GM12872 (cell line): ENCODE measurements around the gene IGHMBP2.

Experiments used
- CTCF ChIP-seq: IDR thresholded peaks from 3 replicates; pipeline ENCODE4 v1.5.1; 2011; ENCODE audit warnings: low read depth, mild to moderate bottlenecking, low read length, moderate library complexity; ENCODE audit not compliant: insufficient read depth

Gene IGHMBP2

DNA sequence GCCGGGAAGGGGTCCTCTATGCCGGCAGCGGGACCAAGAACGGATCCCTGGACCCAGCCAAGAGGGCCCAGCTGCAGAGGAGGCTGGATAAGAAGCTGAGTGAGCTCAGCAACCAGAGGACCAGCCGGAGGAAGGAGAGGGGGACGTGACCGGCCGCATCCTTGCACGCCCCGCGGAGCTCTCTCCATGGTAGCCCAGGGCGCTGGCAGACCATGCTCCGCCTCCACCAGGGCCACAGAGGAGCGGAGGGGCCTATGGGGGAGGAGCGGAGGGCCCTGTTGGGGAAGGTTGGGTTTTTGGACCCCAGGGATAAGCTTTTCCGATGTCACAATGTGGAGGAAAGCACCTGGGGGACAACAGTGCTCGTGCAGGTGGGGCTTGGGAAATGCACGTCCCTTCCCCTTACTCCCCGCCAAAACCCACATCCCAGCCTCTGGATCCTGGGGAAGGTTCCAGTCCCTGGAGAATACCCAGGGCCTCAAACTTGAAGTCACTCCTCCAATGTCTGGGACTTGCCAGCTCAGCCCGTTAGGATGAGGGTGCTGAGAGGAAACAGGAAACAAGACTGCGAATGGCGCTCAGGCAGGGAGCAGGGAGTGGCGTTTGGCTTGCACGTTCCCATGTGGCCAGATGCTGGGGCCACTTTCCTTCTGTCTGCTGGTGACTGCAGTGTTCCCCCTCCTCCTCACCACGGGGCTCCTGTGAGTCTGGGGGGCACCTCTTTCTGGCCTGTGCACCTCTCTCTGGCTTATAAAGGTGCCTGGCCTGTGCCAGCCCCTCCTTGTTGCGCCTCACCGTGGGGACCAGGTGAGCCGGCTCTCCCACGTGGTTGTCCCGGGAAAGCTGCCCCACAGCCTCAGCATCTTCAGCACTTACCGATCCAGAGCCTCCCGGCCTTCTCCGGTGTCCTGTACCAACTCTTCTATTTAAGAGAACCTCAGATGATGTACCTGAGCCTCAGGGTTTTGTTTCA is 36.2 kb downstream of the IGHMBP2 start:
- no peak for TF ChIP-seq CTCF

DNA sequence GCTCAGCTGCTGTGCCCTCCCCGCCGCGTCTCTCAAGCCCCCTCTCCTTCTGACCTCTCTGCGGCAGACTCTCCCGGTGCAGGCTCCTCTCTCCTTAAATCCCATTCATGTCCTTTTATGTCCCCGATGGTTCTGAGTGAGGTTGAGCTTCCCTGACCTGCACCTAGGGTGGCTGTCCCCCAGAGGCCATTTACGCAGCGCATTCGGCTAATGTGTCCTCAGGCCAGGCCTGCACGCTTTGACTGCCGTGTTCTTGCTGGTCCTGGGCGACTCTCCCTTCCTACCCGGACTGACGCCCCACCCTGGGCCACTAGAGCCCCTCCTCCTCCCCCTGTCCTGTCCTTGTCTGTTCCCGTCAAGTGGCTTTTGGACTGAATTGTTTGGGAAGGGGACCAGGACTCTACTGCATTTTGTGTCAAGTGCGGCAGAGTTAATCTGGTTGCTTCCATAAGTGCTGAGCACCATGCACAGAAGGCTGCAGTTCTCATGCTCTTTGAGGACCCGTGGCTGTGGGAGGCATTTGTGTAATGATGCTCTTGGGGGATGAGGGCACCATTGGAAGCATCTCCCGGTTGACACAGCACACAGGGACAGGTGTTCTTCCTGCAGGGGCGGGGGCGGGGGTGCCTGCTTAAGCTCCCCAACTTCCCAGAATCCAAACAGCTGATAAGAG is 37.1 kb downstream of the IGHMBP2 start:
- TF ChIP-seq CTCF = no peak

DNA sequence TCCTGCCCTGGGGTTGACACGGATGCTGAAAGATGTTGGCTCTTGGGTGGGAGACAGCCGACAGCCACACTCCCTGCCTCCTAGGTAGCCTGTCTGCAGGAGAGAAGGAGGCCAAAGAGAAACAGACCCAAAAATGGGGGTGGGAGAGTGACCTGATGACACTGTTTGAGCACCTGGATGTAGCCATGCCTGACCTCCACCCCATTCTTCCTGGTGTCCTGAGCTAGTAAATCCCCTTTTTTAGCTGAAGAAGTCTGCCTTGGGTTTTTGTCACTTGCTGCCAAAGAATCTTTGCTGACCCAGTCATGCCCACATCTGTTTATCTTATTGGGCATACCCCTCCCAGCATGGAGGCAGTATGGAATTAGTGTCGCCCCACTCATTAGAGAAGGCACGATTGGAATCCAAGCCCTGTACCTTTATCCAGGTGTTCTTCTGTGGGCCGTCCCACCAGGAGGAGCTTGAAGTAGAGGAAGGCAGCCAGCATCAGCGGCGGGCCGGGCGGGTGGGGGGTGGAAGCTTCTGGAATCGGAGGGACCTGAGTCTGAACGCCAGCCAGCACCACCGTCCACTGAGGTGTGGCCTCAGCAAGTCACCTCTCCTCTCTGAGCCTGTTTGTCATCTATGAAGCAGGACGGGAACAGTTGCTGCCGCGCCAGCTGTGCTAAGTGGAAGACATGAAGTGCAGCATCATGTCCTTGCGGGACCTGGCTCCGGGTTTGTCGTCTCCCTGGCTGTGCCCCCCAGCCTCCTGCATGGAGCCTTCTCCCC is 37.8 kb downstream of the IGHMBP2 start:
- TF ChIP-seq CTCF = no peak

GRCh38 chr11:68942095-68942620 is 38.5 kb downstream of the IGHMBP2 start:
- no peak for TF ChIP-seq CTCF

GRCh38 chr11:68942751-68943271 is 39.1 kb downstream of the IGHMBP2 start:
- TF ChIP-seq CTCF = no peak

- no peak for TF ChIP-seq CTCF
Observed at GRCh38 chr11:68946416-68947090, 42.9 kb downstream of the IGHMBP2 start.
